CD4-positive, alpha-beta T cell treated with Interferon gamma for 1 hour (primary cell): ENCODE measurements around the gene F13B.
"Not testable (repeated sequence)": the region's sequence is repeated elsewhere in the genome, so short reads cannot be mapped to it uniquely, and the experiment has no call there.

Source experiments
- DNase-seq: peaks from one replicate; pipeline ENCODE4 v3.0.0-alpha.2; 2020

F13B gene

DNA sequence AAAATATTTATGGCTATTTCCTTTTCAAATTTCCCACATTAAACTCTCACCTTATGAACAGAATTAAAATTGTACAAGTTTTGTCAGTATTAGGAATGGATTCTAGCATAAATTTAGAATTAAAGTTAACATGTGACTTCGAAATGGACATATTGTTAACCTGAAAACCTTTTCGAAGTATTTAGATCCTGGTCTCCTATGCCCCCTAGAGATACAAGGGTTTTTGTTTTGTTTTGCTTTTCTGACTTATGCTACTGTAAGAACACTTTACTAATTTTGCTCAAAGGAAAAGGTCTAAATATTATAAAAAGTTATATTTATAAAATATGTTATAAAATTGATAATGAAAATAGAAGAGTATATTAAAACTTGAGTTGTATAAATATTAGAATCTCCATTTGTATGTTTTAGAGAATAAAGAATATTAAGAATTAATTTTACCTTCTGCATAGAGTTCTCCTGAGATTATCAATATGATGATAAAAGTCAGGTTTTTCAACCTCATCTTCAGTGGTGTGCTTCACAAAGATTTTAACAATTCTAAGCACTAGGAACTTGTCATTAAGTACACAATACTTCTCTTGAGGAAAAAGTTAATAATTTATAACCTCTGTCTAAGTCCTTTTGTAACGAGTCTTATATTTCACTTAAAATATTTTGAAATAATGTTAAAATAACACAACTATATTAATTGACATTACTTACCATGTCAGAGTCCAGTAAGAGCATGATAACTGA is at the start of gene F13B:
TSS of gene F13B (minus strand) at position 542 of the 738 bp plus-strand sequence. CDS start at position 505, 37 bp downstream.
- no peak for DNase-seq

- DNase-seq = no peak
These were observed 49.1 kb upstream of the F13B start for GRCh38 chr1:197116156-197116555.

DNA sequence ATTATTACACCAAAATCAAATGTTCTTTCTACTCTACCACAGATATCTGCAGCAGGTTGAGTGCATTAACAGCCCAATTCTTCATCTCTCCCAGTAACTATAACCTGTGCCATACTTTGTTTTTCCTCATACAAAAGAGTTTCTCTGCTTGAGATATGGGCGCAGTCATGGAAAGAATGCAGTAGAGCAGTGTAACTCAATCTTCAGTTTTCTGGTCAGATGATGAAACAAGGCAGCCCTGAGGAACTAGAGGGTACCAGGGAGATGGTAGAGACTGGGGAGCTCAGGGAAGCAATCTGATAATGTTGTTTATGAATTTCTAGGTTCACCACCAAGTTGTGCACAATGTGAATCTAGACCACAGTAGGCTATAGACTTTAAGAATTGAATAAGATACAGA is 39.8 kb upstream of the F13B start:
- no peak for DNase-seq

GRCh38 chr1:197103300-197103699 is 36.2 kb upstream of the F13B start:
- DNase-seq = no peak

- no peak for DNase-seq
These were observed 34.9 kb upstream of the F13B start for GRCh38 chr1:197101978-197102377.

DNA sequence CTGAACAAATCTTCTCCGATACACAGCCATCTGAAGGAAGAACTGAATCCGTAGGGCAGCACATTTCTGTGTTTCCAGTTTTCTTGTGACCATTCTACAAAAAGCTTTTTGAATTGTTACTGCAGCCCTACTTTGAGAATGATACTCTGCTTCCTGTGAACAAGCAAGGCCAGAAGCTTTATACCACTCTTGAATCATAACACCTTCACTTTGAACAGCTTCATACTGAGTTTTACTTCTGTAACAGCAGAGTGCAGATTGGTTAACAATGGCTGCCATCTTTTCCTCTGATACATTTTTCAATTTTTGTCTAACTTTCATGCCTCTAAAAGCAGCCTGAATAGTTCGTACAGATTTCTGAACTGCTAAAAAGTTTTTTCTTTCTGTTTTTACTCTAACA is 33.6 kb upstream of the F13B start:
- DNase-seq = no peak

GRCh38 chr1:197099444-197099843 is 32.4 kb upstream of the F13B start:
- DNase-seq = no peak

- DNase-seq = not testable (repeated sequence)
These were observed 29.9 kb upstream of the F13B start for GRCh38 chr1:197096971-197097370.

- no peak for DNase-seq
These were observed 29.1 kb upstream of the F13B start for GRCh38 chr1:197096137-197096536.

GRCh38 chr1:197093226-197093885 is 26.3 kb upstream of the F13B start:
- DNase-seq = no peak

- no peak for DNase-seq
These were observed 25.5 kb upstream of the F13B start for GRCh38 chr1:197092491-197093023.

DNA sequence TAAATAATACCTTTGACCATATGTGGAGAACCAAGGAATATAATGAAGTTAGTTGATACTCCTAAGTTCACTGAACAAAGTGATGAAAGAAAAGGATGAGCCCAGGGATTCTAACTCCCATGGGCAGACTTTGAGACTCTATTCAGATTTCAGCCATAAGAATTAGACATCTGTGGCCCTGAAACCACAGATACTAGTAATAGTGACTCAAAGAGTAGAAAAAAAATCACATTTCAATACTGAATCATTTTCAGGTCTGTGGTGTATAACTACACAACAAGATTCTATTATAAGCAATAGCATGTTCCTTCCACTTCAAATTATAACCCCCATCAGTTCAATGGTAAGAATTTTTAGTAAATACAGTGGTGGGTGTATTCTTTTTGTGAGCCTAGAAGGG is 16.4 kb upstream of the F13B start:
- DNase-seq = no peak

DNA sequence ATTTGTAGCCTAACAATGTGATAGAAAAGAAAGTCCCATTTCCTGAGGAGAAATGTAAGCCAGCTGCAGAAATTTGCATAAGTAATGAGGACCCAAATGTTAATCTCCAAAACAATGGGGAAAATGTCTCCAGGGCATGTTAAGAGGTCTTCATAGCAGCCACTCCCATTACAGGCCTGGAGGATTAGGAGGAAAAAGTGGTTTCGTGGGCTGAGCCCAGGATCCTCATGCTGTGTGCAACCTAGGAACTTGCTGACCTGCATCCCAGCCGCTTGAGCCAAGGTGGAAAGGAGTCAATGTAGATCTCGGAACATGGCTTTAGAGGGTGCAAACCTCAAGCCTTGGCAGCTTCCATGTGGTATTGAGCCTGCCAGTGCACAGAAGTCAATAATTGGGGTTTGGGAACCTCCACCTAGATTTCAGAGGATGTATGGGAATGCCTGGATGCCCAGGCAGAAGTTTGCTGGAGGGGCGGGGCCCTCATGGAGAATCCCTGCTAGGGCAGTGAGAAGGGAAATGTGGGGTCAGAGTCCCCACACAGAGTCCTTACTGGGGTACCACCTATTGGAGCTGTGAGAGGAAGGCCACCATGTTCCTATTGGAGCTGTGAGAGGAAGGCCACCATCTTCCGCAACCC is 14.2 kb upstream of the F13B start:
- no peak for DNase-seq

DNA sequence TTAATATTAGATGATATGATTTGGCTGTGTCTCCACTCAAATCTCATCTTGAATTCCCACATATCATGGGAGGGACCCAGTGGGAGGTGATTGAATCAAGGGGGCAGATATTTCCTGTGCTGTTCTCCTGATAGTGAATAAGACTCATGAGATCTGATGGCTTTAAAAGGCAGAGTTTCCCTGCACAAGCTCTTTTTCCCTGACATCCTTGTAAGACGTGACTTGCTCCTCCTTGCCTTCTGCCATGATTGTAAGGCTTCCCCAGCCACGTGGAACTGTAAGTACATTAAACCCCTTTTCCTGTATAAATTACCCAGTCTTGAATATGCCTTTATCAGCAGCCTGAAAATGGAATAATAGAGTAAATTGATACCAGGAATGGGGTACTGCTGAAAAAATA is 13.3 kb upstream of the F13B start:
- DNase-seq = no peak

DNA sequence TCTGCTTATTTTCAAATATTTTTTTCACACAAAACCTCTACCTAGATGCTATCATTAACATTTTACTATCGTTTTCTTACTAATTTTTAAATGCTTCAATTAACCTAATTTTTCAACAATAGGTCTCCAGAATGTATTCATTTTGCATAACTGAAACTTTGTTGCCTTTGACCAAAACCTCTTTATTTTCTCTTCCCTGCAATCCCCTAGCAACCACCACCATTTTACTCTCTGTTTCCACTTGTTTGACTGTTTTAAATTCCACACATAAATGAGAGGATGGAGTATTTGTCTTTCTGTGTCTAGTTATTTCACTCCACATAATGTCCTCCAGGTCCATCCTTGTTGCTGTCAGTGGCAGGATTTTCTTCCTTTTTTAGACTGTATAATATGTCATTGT is 9.5 kb upstream of the F13B start:
- no peak for DNase-seq

GRCh38 chr1:197073978-197074377 is 6.9 kb upstream of the F13B start:
- no peak for DNase-seq

DNA sequence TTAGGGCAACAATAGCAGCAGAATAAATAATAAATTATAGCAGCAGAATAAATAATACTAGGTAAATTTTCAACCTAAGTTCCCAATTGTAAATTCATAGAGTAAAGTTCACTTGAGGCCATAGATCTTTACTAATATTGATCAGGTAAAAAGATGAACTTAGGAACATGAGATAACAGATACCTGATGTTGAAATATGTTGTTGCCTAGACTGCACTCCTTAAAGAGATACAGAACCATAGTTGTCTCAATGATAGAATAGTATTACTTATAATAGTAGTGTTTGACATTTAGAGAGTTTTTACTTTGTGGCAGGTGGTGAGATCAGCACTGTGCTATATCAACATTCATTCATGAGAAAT is 378 bp upstream of the F13B start:
- DNase-seq = no peak

DNA sequence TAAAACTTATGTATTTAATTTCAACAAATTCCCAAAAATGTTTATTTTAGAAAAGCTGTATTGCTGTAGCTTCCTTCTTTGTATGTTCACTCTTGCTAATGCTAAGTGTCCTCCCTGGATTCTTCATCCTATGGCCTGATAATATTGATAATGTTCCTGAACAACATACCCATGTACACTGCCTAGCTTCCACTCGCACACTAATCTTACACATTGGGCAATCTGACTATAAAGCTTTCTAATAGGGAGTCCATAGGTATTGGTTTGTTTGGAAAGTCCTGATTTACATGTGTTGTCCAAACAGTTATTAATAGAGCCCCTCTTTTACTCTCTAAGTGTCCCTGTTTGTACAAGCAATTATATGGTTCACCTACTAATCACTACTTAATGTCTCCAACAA is 783 bp downstream of the F13B start:
- no peak for DNase-seq

DNA sequence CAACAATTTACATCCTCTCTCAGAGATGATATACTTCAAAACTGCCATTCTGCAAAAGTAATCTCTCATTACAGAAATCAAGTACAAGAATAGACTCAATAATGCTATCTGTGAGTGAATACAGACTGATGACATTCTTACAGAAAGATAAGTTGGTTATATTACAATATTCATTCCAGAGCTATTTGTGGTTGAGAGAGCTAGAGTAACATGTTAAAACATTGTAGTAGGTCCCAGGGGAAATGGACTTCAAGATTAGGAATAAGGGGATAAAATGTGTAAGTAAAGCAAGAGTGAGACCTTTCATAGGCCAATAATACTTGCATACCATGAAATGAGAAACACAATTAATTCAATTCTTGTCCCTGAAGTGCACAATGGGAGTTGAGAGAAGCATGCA is 1.5 kb downstream of the F13B start:
- DNase-seq = no peak

DNA sequence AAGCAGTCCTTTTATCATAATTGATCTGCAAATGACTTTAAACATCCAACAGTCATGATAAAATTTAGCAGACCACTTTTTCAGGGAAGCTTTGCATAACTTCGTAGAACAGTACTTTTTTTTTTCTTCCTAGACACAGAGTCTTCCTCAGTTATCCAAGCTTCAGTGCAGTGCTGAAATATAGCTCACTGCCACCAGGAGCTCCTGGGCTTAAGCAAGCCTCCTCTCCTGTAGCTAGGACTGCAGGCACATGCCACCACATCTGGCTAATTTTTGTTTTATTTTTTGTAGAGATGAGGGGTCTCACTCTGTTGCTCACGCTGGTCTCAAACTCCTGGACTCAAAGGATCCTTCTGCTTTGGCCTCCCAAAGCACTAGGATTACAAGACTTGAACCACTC is 3.8 kb downstream of the F13B start:
- no peak for DNase-seq

DNA sequence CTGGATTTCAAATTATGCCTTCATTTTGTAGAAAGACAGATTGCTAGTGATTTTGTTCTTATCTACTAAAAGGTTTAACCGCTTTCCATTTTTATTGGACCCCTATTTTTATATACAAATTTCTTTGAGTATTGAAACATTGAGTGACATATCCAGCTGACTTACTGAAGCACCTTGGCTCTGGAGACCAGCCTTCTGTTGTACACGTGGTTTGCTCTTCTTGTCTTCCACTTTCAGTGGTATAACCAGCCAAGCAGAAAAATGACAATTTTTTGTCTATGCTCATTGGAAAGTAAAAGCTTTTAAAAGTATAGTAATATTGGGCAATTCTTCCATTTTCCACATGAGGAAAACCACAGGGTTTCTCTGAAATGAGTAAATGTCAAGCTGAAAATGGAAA is 4.4 kb downstream of the F13B start:
- DNase-seq = no peak

DNA sequence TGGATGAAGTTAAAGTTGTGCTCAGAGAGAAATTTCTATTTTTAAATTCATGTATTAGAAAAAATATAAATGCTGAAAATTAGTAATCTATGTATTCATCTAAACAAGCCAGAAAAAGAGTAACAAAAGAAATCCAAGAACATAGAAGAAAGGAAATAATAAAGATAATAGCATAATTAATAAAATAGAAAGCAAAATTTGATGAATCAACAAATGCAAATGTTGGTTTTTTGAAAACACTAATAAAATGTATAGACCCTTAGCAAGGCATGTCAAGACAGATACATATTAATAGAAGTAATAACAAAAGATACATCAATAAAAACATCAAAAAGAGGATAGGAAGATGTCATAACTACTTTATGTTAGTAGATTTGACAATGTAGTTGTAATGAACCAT is 18.0 kb downstream of the F13B start:
- DNase-seq = no peak

GRCh38 chr1:197042676-197043341 is 24.3 kb downstream of the F13B start:
- DNase-seq = no peak
